Mesodermal cell (in vitro differentiated cells): ENCODE data around the gene IGLL5.

Experiments
- H3K27ac ChIP-seq: 2 replicates; pipeline ENCODE4 v1.7.0; 2013; ENCODE audit warnings: mild to moderate bottlenecking, low read depth, low read length, moderate library complexity; ENCODE audit not compliant: severe bottlenecking
- H3K36me3 ChIP-seq: 2 replicates; pipeline ENCODE4 v1.7.1; 2013; ENCODE audit warnings: mild to moderate bottlenecking, low read length, moderate library complexity; ENCODE audit not compliant: control insufficient read depth, insufficient read depth
- H3K4me1 ChIP-seq: one replicate; pipeline ENCODE4 v1.7.1; 2013; ENCODE audit warnings: mild to moderate bottlenecking, low read length; ENCODE audit not compliant: insufficient read depth, control insufficient read depth, poor library complexity, severe bottlenecking
- H3K4me3 ChIP-seq: 2 replicates; pipeline ENCODE4 v1.7.0; 2013; ENCODE audit warnings: low read length, control low read depth, mild to moderate bottlenecking; ENCODE audit not compliant: insufficient read depth, poor library complexity, severe bottlenecking; ENCODE audit errors: extremely low read depth
- H3K9me3 ChIP-seq: 2 replicates; pipeline ENCODE4 v1.7.1; 2013; ENCODE audit warnings: mild to moderate bottlenecking, low read length, moderate library complexity; ENCODE audit not compliant: control insufficient read depth
- WGBS, 2 experiments: methylation state at CpG; one replicate each; pipeline ENCODE4 v1.1.5; 2013; ENCODE audit warnings: missing lambda C conversion rate in 2 of 2; ENCODE audit not compliant: insufficient coverage in 2 of 2; 5-methylcytosine and 5-hydroxymethylcytosine counted together

IGLL5 gene

GRCh38 chr22:22888571-22889353 lies 1.1 kb downstream of the IGLL5 start:
- Histone ChIP-seq H3K9me3 (no peaks in the 10 kb centered on the region), H3K4me1 (no peaks in the 10 kb centered on the region), H3K36me3 (no peaks in the 10 kb centered on the region), H3K27ac (no peak overlapping the region), H3K4me3 (no peak overlapping the region)
- WGBS, 2 experiments = 84 to 90% methylated on average over 10 to 13 of the region's 13 CpGs

- H3K4me3 ChIP-seq = no peak overlapping the region
- no peaks in the 10 kb centered on the region for H3K4me1 ChIP-seq
- no peaks in the 10 kb centered on the region for H3K9me3 ChIP-seq
- H3K27ac ChIP-seq = no peak overlapping the region
- no peaks in the 10 kb centered on the region for H3K36me3 ChIP-seq
These were observed 2.5 kb downstream of the IGLL5 start for GRCh38 chr22:22890085-22890484.

- no peaks in the 10 kb centered on the region for H3K36me3 ChIP-seq
- WGBS, 2 experiments = no CpG with 5 or more reads among the region's 3 CpGs
- H3K4me3 ChIP-seq = no peak overlapping the region
- H3K27ac ChIP-seq = no peak overlapping the region
- no peaks in the 10 kb centered on the region for H3K4me1 ChIP-seq
- H3K9me3 ChIP-seq = no peaks in the 10 kb centered on the region
These were observed 3.6 kb downstream of the IGLL5 start for GRCh38 chr22:22891139-22891621.

GRCh38 chr22:22892096-22893052 lies 4.8 kb downstream of the IGLL5 start:
- Histone ChIP-seq H3K4me3 (no peak overlapping the region), H3K9me3 (no peaks in the 10 kb centered on the region), H3K4me1 (no peaks in the 10 kb centered on the region), H3K27ac (no peak overlapping the region), H3K36me3 (no peaks in the 10 kb centered on the region)
- 71 to 80% methylated on average over 1 of the region's 1 CpG for WGBS, 2 experiments

GRCh38 chr22:22893077-22893805 lies 5.6 kb downstream of the IGLL5 start:
- no peaks in the 10 kb centered on the region for H3K9me3 ChIP-seq
- no peak overlapping the region for H3K4me3 ChIP-seq
- H3K4me1 ChIP-seq = no peaks in the 10 kb centered on the region
- no peaks in the 10 kb centered on the region for H3K36me3 ChIP-seq
- WGBS, 2 experiments = 78 to 83% methylated on average over 10 of the region's 10 CpGs
- no peak overlapping the region for H3K27ac ChIP-seq

- no peaks in the 10 kb centered on the region for H3K9me3 ChIP-seq
- 68 to 82% methylated on average over 7 to 8 of the region's 9 CpGs for WGBS, 2 experiments
- no peaks in the 10 kb centered on the region for H3K36me3 ChIP-seq
- H3K4me3 ChIP-seq = no peak overlapping the region
- no peaks in the 10 kb centered on the region for H3K4me1 ChIP-seq
- H3K27ac ChIP-seq = no peak overlapping the region
These were observed 6.5 kb downstream of the IGLL5 start for GRCh38 chr22:22893891-22894739.

GRCh38 chr22:22894740-22895731 lies 7.4 kb downstream of the IGLL5 start:
- WGBS, 2 experiments = 83 to 90% methylated on average over 11 to 17 of the region's 17 CpGs
- H3K27ac ChIP-seq = no peak overlapping the region

GRCh38 chr22:22895776-22896445 lies 8.3 kb downstream of the IGLL5 start:
- no peaks in the 10 kb centered on the region for H3K9me3 ChIP-seq
- H3K36me3 ChIP-seq = no peaks in the 10 kb centered on the region
- H3K27ac ChIP-seq = no peak overlapping the region
- WGBS, 2 experiments = 78 to 81% methylated on average over 4 of the region's 6 CpGs
- H3K4me3 ChIP-seq = no peak overlapping the region
- no peaks in the 10 kb centered on the region for H3K4me1 ChIP-seq

More at GRCh38 chr22:22894740-22895731, 7.4 kb downstream of the IGLL5 start:
- Histone ChIP-seq H3K36me3 (no peaks in the 10 kb centered on the region), H3K4me1 (no peaks in the 10 kb centered on the region), H3K9me3 (no peaks in the 10 kb centered on the region), H3K4me3 (no peak overlapping the region)

GRCh38 chr22:22896601-22897000 lies 9.0 kb downstream of the IGLL5 start:
- WGBS, 2 experiments = 83 to 100% methylated on average over 2 of the region's 3 CpGs
- Histone ChIP-seq H3K36me3 (no peaks in the 10 kb centered on the region), H3K4me1 (no peaks in the 10 kb centered on the region), H3K27ac (no peak overlapping the region), H3K4me3 (no peak overlapping the region), H3K9me3 (no peaks in the 10 kb centered on the region)
